SK-N-SH (cell line): ENCODE measurements around the gene GPR152. TPM values are rescaled to one million over a fixed set of nuclear protein-coding genes. Genes with fewer than 3 reads are reported as not detected.

ENCODE experiments used
- CTCF ChIA-PET: fragments of 300-600, 350-600 bp; formaldehyde crosslinking; extraction: SDS; loops from one replicate; lab custom pipeline; 2021; lab: Yijun Ruan, JAX
- POLR2A ChIA-PET: fragments of 350-600 bp; sonication (Branson Sonifier 250); formaldehyde crosslinking; extraction: SDS; loops from one replicate; lab custom pipeline; 2020; ENCODE audit warnings: antibody characterized with exemption, inconsistent platforms; lab: Yijun Ruan, JAX
- DNase-seq: peaks from one replicate; pipeline ENCODE4 v3.0.0; 2012
- H2AFZ ChIP-seq: fragments of 200-600 bp; sonication (generic); 2 replicates; pipeline ENCODE4 v1.8.1; 2016; ENCODE audit warnings: antibody characterized with exemption, mild to moderate bottlenecking, low read depth
- H3F3A ChIP-seq: fragments of 200-600 bp; sonication (generic); replicated peaks from 2 replicates; pipeline ENCODE3; 2016; ENCODE audit warnings: antibody characterized with exemption, mild to moderate bottlenecking; ENCODE audit not compliant: insufficient read depth
- H3K27ac ChIP-seq, 2 experiments: fragments of 200-500 bp in 1 of 2; fragments of 200-600 bp in 1 of 2; sonication (Bioruptor generic) in 1 of 2; sonication (generic), shearing (Covaris generic) in 1 of 2; 2 replicates each; pipeline versions ENCODE4 v1.5.1 to v1.6.1; 2014 to 2016; ENCODE audit warnings: low read depth in 2 of 2, inconsistent platforms in 1 of 2, low read length in 1 of 2, mild to moderate bottlenecking in 1 of 2, mixed read lengths in 1 of 2
- H3K27me3 ChIP-seq: fragments of 200-600 bp; sonication (generic), shearing (Covaris generic); 2 replicates; pipeline ENCODE4 v1.6.1; 2016; ENCODE audit warnings: mixed run types; ENCODE audit not compliant: insufficient read depth
- H3K36me3 ChIP-seq, 2 experiments: fragments of 200-500 bp in 1 of 2; fragments of 200-600 bp in 1 of 2; sonication (Bioruptor generic) in 1 of 2; sonication (generic) in 1 of 2; replicated peaks in 1 of 2; 2 replicates each; pipeline versions ENCODE3 to v1.5.1; 2014 to 2016; ENCODE audit warnings: low read length in 1 of 2, mild to moderate bottlenecking in 1 of 2; ENCODE audit not compliant: insufficient read depth in 2 of 2, control insufficient read depth in 1 of 2
- H3K4me1 ChIP-seq, 2 experiments: fragments of 200-500 bp in 1 of 2; fragments of 200-600 bp in 1 of 2; sonication (Bioruptor generic) in 1 of 2; sonication (generic), shearing (Covaris generic) in 1 of 2; 2 replicates each; pipeline versions ENCODE4 v1.5.1 to v1.6.1; 2014 to 2016; ENCODE audit warnings: low read depth in 1 of 2, low read length in 1 of 2, mixed run types in 1 of 2; ENCODE audit not compliant: insufficient read depth in 2 of 2, control insufficient read depth in 1 of 2
- H3K4me2 ChIP-seq: fragments of 200-600 bp; sonication (generic), shearing (Covaris generic); 2 replicates; pipeline ENCODE4 v1.6.1; 2017; ENCODE audit warnings: mixed run types
- H3K4me3 ChIP-seq, 2 experiments: fragments of 200-500 bp in 1 of 2; fragments of 200-600 bp in 1 of 2; sonication (Bioruptor generic) in 1 of 2; sonication (generic), shearing (Covaris generic) in 1 of 2; 2 replicates each; pipeline versions ENCODE4 v1.5.1 to v1.8.1; 2014 to 2016; ENCODE audit warnings: low read depth in 2 of 2, inconsistent platforms in 1 of 2, low read length in 1 of 2, mild to moderate bottlenecking in 1 of 2, mixed read lengths in 1 of 2, moderate library complexity in 1 of 2
- H3K79me2 ChIP-seq: fragments of 200-600 bp; sonication (generic); 2 replicates; pipeline ENCODE4 v1.8.1; 2017; ENCODE audit warnings: mild to moderate bottlenecking; ENCODE audit not compliant: insufficient read depth
- H3K9ac ChIP-seq: fragments of 200-600 bp; sonication (generic); 2 replicates; pipeline ENCODE4 v1.6.1; 2017; ENCODE audit warnings: mixed run types
- H3K9me2 ChIP-seq: fragments of 200-600 bp; sonication (generic); 2 replicates; pipeline ENCODE4 v1.6.1; 2017; ENCODE audit warnings: mixed run types
- H3K9me3 ChIP-seq: fragments of 200-600 bp; sonication (generic); 2 replicates; pipeline ENCODE4 v1.6.1; 2017; ENCODE audit warnings: mixed run types, mild to moderate bottlenecking, moderate library complexity
- H4K20me1 ChIP-seq: fragments of 200-600 bp; sonication (generic); 2 replicates; pipeline ENCODE4 v1.6.1; 2017; ENCODE audit warnings: mild to moderate bottlenecking, mixed run types; ENCODE audit not compliant: insufficient read depth
- EP300 ChIP-seq, 2 experiments: IDR thresholded peaks; 2 replicates each; pipeline versions ENCODE4 v1.4.0 to v1.6.1; 2012; ENCODE audit warnings: borderline replicate concordance in 1 of 2, low read depth in 1 of 2, low read length in 1 of 2
- FOSL2 ChIP-seq: IDR thresholded peaks from 2 replicates; pipeline ENCODE4 v1.4.0; 2012; ENCODE audit warnings: low read depth, mild to moderate bottlenecking, moderate library complexity, borderline replicate concordance
- GABPA ChIP-seq: IDR thresholded peaks from 2 replicates; pipeline ENCODE4 v1.4.0; 2012; ENCODE audit warnings: low read depth, mild to moderate bottlenecking
- GATA2 ChIP-seq: sonication (generic); formaldehyde crosslinking; IDR thresholded peaks from 2 replicates; pipeline ENCODE4 v1.5.0; 2020; ENCODE audit warnings: mild to moderate bottlenecking, missing genetic modification reagents
- MAX ChIP-seq: IDR thresholded peaks from 2 replicates; pipeline ENCODE4 v1.4.0; 2012; ENCODE audit warnings: low read depth
- MXI1 ChIP-seq: IDR thresholded peaks from 2 replicates; pipeline ENCODE4 v1.6.1; 2012; ENCODE audit warnings: mild to moderate bottlenecking, low read depth, low read length, improper control_type of control experiment
- NFIC ChIP-seq: IDR thresholded peaks from 2 replicates; pipeline ENCODE4 v1.4.0; 2012; ENCODE audit warnings: borderline replicate concordance
- POLR2AphosphoS5 ChIP-seq: IDR thresholded peaks from 2 replicates; pipeline ENCODE4 v1.6.1; 2012; ENCODE audit warnings: low read depth, low read length
- RCOR1 ChIP-seq: fragments of 150-350 bp; IDR thresholded peaks from 2 replicates; pipeline ENCODE4 v1.6.1; 2017; ENCODE audit warnings: antibody characterized with exemption, low read length
- RFX5 ChIP-seq: IDR thresholded peaks from 2 replicates; pipeline ENCODE4 v1.6.1; 2012; ENCODE audit warnings: mild to moderate bottlenecking, improper control_type of control experiment, low read length
- RXRA ChIP-seq: IDR thresholded peaks from 2 replicates; pipeline ENCODE4 v1.4.0; 2012; ENCODE audit warnings: low read depth, mild to moderate bottlenecking, borderline replicate concordance
- SMC3 ChIP-seq: IDR thresholded peaks from 2 replicates; pipeline ENCODE4 v1.6.1; 2012; ENCODE audit warnings: low read depth, low read length, improper control_type of control experiment
- WGBS: methylation state at CpG from one replicate; pipeline ENCODE4 v1.1.6; 2017; ENCODE audit warnings: low lambda C conversion rate; 5-methylcytosine and 5-hydroxymethylcytosine counted together
- polyA plus RNA-seq, 3 experiments: library from polyadenylated mRNA; depleted of rRNA; stranded (reverse); fragments of >200 nt; gene quantifications; 2 replicates each; pipeline ENCODE4 v1.2.3, GENCODE V29; 2012
- TF ChIP-seq, protein P1 (sequence below): IDR thresholded peaks from 2 replicates; pipeline ENCODE4; 2012

Gene GPR152
- polyA plus RNA-seq, 1 of the 3 experiments (the other 2 are of a cell fraction): not detected

GRCh38 chr11:67405688-67406339 is 46.7 kb downstream of the GPR152 start:
- Histone ChIP-seq H3K79me2 (peaks cover 6% of the 10 kb centered on the region), H2AFZ (no peak overlapping the region), H3F3A (no peaks in the 10 kb centered on the region), H4K20me1 (no peaks in the 10 kb centered on the region), H3K36me3 (no peaks in the 10 kb centered on the region), H3K9me2 (no peaks in the 10 kb centered on the region), H3K27me3 (no peaks in the 10 kb centered on the region), H3K4me3 (no peak overlapping the region), H3K4me2 (no peak overlapping the region), H3K4me1 (peaks cover 4 to 5% of the 10 kb centered on the region in 2 experiments; a peak in 2 of 4 replicates), H3K9me3 (no peaks in the 10 kb centered on the region), H3K9ac (no peak overlapping the region), H3K27ac (no peak overlapping the region)
- no peak for TF ChIP-seq MAX
- no peak for TF ChIP-seq FOSL2
- no peak for TF ChIP-seq NFIC
- TF ChIP-seq POLR2AphosphoS5: no peak
- no peak for TF ChIP-seq GABPA
- POLR2A ChIA-PET: no interaction called here
- DNase-seq: no peak
- WGBS: 33% methylated on average over 2 of the region's 9 CpGs
- CTCF ChIA-PET: interaction anchor here (1.3 kb wide), 1 partner anchor 14 kb away, joined by 4 read pairs; no protein-coding TSS in a partner anchor

- ChIA-PET CTCF (interaction anchor here (0.8 to 1.3 kb wide), 3 partner anchors 15 to 58 kb away, joined by 3 to 4 read pairs (median 3); no protein-coding TSS in a partner anchor), POLR2A (no interaction called here)
- WGBS: no CpG with 5 or more reads among the region's 6 CpGs
- no peaks in the 10 kb centered on the region for H3K9me3 ChIP-seq
- H3F3A ChIP-seq: no peaks in the 10 kb centered on the region
- H3K27me3 ChIP-seq: no peaks in the 10 kb centered on the region
- no peak overlapping the region for H3K4me2 ChIP-seq
- H3K27ac ChIP-seq: no peak overlapping the region
- peaks cover 8 to 11% of the 10 kb centered on the region in 2 experiments; a peak in 2 of 4 replicates for H3K4me1 ChIP-seq
- DNase-seq: no peak
- no peaks in the 10 kb centered on the region for H3K9me2 ChIP-seq
- H3K36me3 ChIP-seq: no peaks in the 10 kb centered on the region
- H3K4me3 ChIP-seq: no peak overlapping the region
- H4K20me1 ChIP-seq: peaks cover 6% of the 10 kb centered on the region; the same call in 1 of the 2 replicates
- H2AFZ ChIP-seq: no peak overlapping the region
- H3K9ac ChIP-seq: no peak overlapping the region
- H3K79me2 ChIP-seq: peaks cover 12% of the 10 kb centered on the region
- TF ChIP-seq GATA2 (CRISPR knock-in tag) (no peak), SMC3 (no peak), EP300 (IDR thresholded peaks at IDR 0.05; ENCODE audit: borderline replicate concordance in 1 of 2, low read depth in 1 of 2, low read length in 1 of 2) (no peak), RFX5 (no peak), MXI1 (no peak), RXRA (no peak), MAX (no peak), GABPA (no peak), RCOR1 (no peak)
- TF ChIP-seq, protein P1, sequence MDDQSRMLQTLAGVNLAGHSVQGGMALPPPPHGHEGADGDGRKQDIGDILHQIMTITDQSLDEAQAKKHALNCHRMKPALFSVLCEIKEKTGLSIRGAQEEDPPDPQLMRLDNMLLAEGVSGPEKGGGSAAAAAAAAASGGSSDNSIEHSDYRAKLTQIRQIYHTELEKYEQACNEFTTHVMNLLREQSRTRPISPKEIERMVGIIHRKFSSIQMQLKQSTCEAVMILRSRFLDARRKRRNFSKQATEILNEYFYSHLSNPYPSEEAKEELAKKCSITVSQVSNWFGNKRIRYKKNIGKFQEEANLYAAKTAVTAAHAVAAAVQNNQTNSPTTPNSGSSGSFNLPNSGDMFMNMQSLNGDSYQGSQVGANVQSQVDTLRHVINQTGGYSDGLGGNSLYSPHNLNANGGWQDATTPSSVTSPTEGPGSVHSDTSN: no peak
Observed at GRCh38 chr11:67405196-67405567, 47.3 kb downstream of the GPR152 start.
